Measurements from ENCODE around the gene MPIG6B.
A peak's percentile ranks its signal among the peaks of the same experiment; 100 is the strongest.

The MPIG6B gene

GRCh38 chr6:31739639-31740396 is 16.6 kb downstream of the MPIG6B start, which contains the start of gene MSH5:
TSS of gene MSH5 (plus strand) at chr6:31740005. CDS start at chr6:31740467, 462 bp downstream.
- peak; percentile 99 for DNase-seq

- no peak for DNase-seq
These were observed 17.4 kb downstream of the MPIG6B start for GRCh38 chr6:31740397-31741223.

- DNase-seq = no peak
These were observed 18.6 kb downstream of the MPIG6B start for GRCh38 chr6:31741815-31742214.

- DNase-seq = no peak
These were observed 19.7 kb downstream of the MPIG6B start for GRCh38 chr6:31742894-31743293.

GRCh38 chr6:31744422-31744821 is 21.2 kb downstream of the MPIG6B start:
- no peak for DNase-seq

GRCh38 chr6:31749301-31750036 is 26.3 kb downstream of the MPIG6B start:
- DNase-seq = no peak

GRCh38 chr6:31750411-31751022 is 27.3 kb downstream of the MPIG6B start:
- DNase-seq = no peak

GRCh38 chr6:31752739-31753319 is 29.7 kb downstream of the MPIG6B start:
- DNase-seq = no peak

- DNase-seq = no peak
These were observed 35.1 kb downstream of the MPIG6B start for GRCh38 chr6:31758281-31758680.

- DNase-seq = no peak
These were observed 37.6 kb downstream of the MPIG6B start for GRCh38 chr6:31760790-31761189.

- no peak for DNase-seq
These were observed 38.2 kb downstream of the MPIG6B start for GRCh38 chr6:31761343-31761742.

GRCh38 chr6:31762356-31762755 is 39.2 kb downstream of the MPIG6B start, which contains the start of gene SAPCD1:
TSS of gene SAPCD1 (plus strand) at chr6:31762656. CDS start at chr6:31763055, 399 bp downstream.
- DNase-seq = no peak

GRCh38 chr6:31762878-31763618 is 39.9 kb downstream of the MPIG6B start:
- no peak for DNase-seq

- DNase-seq = no peak
These were observed 40.4 kb downstream of the MPIG6B start for GRCh38 chr6:31763619-31763940.

- no peak for DNase-seq
These were observed 41.0 kb downstream of the MPIG6B start for GRCh38 chr6:31764198-31764597.

GRCh38 chr6:31765559-31765909 is 42.4 kb downstream of the MPIG6B start:
- DNase-seq = no peak

- no peak for DNase-seq
These were observed 43.0 kb downstream of the MPIG6B start for GRCh38 chr6:31765910-31766794.

GRCh38 chr6:31767096-31767645 is 44.0 kb downstream of the MPIG6B start:
- DNase-seq = no peak

- DNase-seq = no peak
These were observed 45.4 kb downstream of the MPIG6B start for GRCh38 chr6:31768363-31769257.

All from SHP77 treated with DMSO at 0.1 percent for 48 hours (cell line).